Measurements from ENCODE around the gene NUDCD3. TPM values are rescaled to one million over a fixed set of nuclear protein-coding genes. Genes with fewer than 3 reads are reported as not detected.

NUDCD3 gene
- total RNA-seq, 2 donors from 2014 or later = 105 to 120 TPM

DNA sequence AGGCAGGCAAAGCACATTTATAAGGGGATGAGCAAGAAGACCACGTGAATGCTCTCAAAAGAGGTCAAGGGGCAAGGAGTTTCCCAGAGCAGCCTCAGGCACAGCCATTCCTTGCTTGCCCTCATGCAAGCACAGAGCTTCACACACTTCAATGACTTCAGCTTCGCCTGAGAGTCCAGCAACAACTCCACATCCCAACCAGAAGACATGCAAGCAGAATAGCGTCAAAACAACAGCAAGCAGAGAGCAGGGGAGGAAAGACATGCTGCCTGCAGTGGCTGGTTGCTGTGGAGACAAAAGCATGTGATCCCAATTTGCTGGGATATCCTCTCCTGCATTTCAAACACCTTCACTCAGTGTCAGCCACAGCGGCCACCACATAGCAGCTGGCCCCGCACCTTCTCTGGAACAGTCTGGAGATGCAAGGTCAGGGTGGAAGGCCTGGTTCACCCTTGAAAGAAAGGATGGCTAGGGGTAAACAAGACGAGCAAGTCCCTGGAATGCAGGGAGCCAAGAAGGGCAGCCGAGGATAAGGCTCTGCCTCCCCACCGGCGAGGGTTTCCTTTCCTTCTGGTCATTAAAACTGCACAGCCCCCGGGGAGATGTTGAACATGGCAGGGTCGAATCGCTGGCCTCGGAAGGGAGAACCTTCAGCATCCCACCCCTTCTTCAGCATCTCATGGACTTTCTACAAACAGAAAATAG is 104.9 kb downstream of the NUDCD3 start:
- H3K4me1 Mint-ChIP-seq (ENCODE audit: low read depth) = no peaks in the 10 kb centered on the region
- DNase-seq (no peak), ATAC-seq (replicated peaks in 1 of 2) (no peak)
- no peak overlapping the region for H3K4me3 Mint-ChIP-seq
- peak overlapping the region; percentile 14 for H3K27ac Mint-ChIP-seq
- H3K9me3 Mint-ChIP-seq = no peaks in the 10 kb centered on the region
- no peaks in the 10 kb centered on the region for H3K27me3 Mint-ChIP-seq (ENCODE audit: low read depth)
- peaks cover 0 to 2% of the 10 kb centered on the region in 2 donors for H3K36me3 Mint-ChIP-seq (ENCODE audit: insufficient read depth in 2 of 2)

- Mint-ChIP-seq H3K4me1 (ENCODE audit: low read depth) (no peaks in the 10 kb centered on the region), H3K4me3 (no peak overlapping the region), H3K27me3 (ENCODE audit: low read depth) (no peaks in the 10 kb centered on the region), H3K9me3 (no peaks in the 10 kb centered on the region), H3K36me3 (ENCODE audit: insufficient read depth in 2 of 2) (peaks cover 0 to 2% of the 10 kb centered on the region in 2 donors), H3K27ac (no peak overlapping the region)
- DNase-seq = no peak
- ATAC-seq (replicated peaks in 1 of 2) = no peak
Observed at GRCh38 chr7:44384586-44385433, 105.6 kb downstream of the NUDCD3 start.

DNA sequence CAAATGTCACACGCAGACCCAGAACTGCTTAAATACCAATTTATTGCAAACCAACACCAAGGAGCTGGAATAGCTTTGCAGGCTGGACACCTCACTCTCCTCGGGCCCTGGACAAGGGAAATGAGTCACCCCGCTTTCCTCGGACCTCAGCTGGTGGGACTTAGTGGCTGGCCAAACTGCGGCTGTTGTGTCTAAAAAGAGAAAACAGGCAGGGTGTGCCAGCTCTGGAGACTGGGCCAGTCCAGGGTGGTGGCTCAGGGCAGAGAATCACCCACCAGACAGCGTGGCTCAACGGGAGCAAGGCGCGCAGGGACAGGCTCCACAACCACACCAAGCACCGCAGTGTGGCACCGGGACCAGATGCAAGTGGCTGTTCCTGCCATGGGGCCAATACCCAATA is 106.9 kb downstream of the NUDCD3 start:
- Mint-ChIP-seq H3K9me3 (no peaks in the 10 kb centered on the region), H3K4me1 (ENCODE audit: low read depth) (no peaks in the 10 kb centered on the region), H3K27ac (no peak overlapping the region), H3K27me3 (ENCODE audit: low read depth) (no peaks in the 10 kb centered on the region), H3K36me3 (ENCODE audit: insufficient read depth in 2 of 2) (no peaks in the 10 kb centered on the region), H3K4me3 (no peak overlapping the region)
- no peak for DNase-seq
- no peak for ATAC-seq (replicated peaks in 1 of 2)

DNA sequence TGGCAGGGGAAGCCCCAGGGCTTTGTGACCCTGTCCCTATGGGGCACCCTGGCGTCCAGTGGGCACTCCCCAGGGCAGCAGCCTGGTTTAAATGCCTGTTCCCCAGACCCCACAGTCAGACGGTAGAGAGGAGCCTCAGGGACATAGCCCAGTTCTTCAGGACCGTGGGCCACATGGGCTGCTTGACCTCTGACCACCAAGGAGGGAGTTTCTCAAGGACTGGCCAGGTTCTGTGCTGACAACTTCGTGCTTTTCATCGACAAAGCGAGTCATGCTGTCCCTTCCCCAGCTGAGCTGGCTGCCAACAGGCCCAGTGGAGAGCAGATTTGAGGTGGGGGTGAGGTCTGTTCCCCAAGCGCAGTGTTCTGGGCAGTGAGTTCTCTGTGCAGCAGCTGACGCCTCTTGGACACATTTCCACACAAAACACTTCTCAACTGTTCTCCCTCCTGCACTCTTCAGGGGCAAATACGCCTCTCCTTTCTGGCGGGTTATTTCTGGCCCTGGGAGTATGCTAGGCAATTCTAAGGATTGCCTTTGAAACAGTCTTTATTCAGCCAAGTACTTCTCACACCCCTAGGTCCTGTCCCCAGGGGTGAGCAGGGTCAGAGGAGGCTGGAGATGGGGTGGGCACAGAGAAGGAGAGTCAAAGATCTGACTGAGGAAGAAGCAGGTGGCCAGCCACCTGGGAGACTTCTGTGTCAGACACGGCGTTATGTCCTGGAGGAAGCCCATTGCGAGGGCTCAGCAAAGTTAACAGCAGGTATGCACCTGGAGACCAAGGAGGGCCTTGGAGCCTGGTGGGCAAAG is 107.8 kb downstream of the NUDCD3 start:
- DNase-seq = no peak
- Mint-ChIP-seq H3K4me1 (ENCODE audit: low read depth) (no peaks in the 10 kb centered on the region), H3K36me3 (ENCODE audit: insufficient read depth in 2 of 2) (no peaks in the 10 kb centered on the region), H3K9me3 (no peaks in the 10 kb centered on the region), H3K4me3 (no peak overlapping the region), H3K27ac (no peak overlapping the region), H3K27me3 (ENCODE audit: low read depth) (no peaks in the 10 kb centered on the region)
- ATAC-seq (replicated peaks in 1 of 2) = no peak

DNA sequence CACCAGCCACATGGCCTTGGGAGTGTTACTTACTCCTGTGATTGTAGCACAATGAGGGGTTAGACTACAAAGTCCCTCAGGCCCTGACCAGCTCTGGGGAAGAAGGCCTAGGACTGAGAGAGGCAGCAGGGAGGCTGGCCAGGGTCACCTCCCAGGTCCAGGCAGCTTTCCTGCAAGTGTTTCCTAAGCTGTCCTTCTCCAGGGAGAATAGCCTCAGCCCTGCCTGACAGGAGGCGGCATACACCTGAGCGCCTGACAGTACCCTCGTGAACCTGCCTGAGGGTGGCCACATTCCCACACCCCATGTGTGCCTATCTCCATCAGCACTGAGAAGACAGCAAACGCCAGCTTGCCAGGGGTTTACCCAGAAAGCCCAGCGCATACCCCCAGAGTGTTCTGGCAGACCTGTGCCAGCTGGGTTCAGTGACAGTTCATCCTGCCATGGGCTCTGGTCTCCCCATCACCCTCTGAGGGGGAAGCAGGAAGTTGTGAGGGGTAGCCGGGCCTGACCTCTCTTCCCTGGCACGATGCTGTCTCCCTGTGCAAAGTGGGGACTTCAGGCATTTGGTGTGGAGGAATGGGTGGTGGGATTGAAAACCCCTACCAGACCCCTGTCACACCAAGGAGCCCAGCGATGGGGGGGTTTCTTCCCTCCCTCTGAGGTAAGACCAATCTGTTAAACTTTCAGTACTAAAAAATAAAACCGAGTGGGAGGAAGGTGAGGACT is 108.8 kb downstream of the NUDCD3 start:
- no peak for ATAC-seq (replicated peaks in 1 of 2)
- no peaks in the 10 kb centered on the region for H3K27me3 Mint-ChIP-seq (ENCODE audit: low read depth)
- no peak for DNase-seq
- H3K36me3 Mint-ChIP-seq (ENCODE audit: insufficient read depth in 2 of 2) = no peaks in the 10 kb centered on the region
- H3K4me3 Mint-ChIP-seq = no peak overlapping the region
- H3K27ac Mint-ChIP-seq = no peak overlapping the region
- H3K9me3 Mint-ChIP-seq = no peaks in the 10 kb centered on the region
- no peaks in the 10 kb centered on the region for H3K4me1 Mint-ChIP-seq (ENCODE audit: low read depth)

- DNase-seq = no peak
- ATAC-seq (replicated peaks in 1 of 2) = no peak
- no peaks in the 10 kb centered on the region for H3K27me3 Mint-ChIP-seq (ENCODE audit: low read depth)
- H3K4me1 Mint-ChIP-seq (ENCODE audit: low read depth) = no peaks in the 10 kb centered on the region
- H3K9me3 Mint-ChIP-seq = no peaks in the 10 kb centered on the region
- no peak overlapping the region for H3K27ac Mint-ChIP-seq
- no peak overlapping the region for H3K4me3 Mint-ChIP-seq
- no peaks in the 10 kb centered on the region for H3K36me3 Mint-ChIP-seq (ENCODE audit: insufficient read depth in 2 of 2)
Observed at GRCh38 chr7:44380831-44381493, 109.5 kb downstream of the NUDCD3 start.

DNA sequence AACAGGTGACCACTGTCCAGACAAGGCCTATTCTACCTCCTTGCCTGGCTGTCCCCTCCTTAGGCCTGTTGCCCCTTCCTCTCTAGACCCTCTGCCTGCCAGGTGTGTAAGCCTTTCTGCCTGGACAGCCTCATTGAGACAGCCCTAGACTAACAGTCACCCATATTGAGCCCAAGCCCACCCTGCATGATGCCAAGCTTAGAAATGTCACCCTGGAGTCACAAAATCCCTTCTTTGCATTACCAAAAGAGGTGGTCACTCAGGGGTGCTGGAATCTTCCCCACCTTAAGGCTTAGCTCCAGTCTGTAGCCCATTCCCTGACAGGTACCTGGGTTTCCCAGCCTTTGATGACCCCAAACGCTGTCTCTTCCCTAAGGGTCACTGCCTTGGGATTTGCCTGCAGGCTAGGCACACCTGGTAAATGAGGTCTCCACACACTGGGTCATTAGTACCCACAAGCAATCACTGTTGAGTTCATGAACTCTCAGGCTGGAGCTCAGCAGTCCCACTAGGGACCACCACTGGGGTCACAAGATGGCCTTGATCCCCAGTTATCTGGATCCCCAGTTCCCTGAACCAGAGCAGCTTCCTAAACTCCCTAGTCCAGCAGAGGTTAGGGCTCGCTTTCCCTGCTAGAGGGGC is 110.1 kb downstream of the NUDCD3 start:
- no peaks in the 10 kb centered on the region for H3K9me3 Mint-ChIP-seq
- ATAC-seq (replicated peaks in 1 of 2) = no peak
- H3K36me3 Mint-ChIP-seq (ENCODE audit: insufficient read depth in 2 of 2) = no peaks in the 10 kb centered on the region
- no peaks in the 10 kb centered on the region for H3K4me1 Mint-ChIP-seq (ENCODE audit: low read depth)
- DNase-seq = no peak
- no peak overlapping the region for H3K27ac Mint-ChIP-seq
- H3K4me3 Mint-ChIP-seq = no peak overlapping the region
- H3K27me3 Mint-ChIP-seq (ENCODE audit: low read depth) = no peaks in the 10 kb centered on the region

DNA sequence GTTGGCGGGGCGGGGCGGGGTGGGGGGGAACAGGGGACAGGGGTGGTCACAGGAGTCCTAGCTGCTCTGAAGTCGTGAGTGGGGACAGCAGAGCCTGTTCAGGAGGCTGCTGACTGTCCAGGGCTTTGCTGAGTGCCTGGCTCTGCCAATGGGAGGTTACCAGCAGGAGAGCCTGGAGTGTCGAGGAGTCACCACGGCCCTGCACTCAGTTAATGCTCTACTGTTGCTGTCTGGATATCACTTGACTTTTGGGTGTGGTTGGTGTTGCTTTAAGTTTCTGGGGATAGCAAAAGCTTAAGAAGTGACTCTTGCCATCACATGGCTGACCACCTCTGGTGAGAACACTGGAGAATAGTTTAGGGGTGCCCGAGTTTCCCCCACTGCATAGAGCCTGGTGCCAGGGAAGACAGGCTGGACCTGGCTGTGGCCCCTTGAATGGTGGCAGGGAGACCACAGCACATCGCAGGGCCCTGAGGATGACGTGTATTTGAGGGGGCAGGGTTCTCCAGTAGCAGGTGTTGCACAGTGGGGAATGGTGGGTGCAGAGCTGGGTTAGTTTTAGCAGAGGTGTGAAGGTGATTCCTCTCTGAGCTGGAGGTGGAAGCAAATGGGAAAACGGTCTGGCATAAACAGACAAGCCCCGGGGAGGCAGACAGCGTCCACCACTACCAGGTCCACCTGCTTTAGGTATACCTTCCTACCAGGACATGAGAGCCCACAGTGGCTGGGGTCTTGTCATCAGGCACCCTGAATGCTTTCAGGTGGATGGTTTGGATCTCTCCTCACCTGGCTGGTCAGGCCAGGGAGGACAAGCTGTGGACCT is 110.9 kb downstream of the NUDCD3 start:
- no peaks in the 10 kb centered on the region for H3K4me1 Mint-ChIP-seq (ENCODE audit: low read depth)
- H3K27ac Mint-ChIP-seq = no peak overlapping the region
- H3K36me3 Mint-ChIP-seq (ENCODE audit: insufficient read depth in 2 of 2) = no peaks in the 10 kb centered on the region
- H3K4me3 Mint-ChIP-seq = no peak overlapping the region
- no peak for ATAC-seq (replicated peaks in 1 of 2)
- H3K9me3 Mint-ChIP-seq = no peaks in the 10 kb centered on the region
- H3K27me3 Mint-ChIP-seq (ENCODE audit: low read depth) = no peaks in the 10 kb centered on the region
- DNase-seq = no peak

- no peaks in the 10 kb centered on the region for H3K36me3 Mint-ChIP-seq (ENCODE audit: insufficient read depth in 2 of 2)
- ATAC-seq (replicated peaks in 1 of 2) = no peak
- no peaks in the 10 kb centered on the region for H3K27me3 Mint-ChIP-seq (ENCODE audit: low read depth)
- no peaks in the 10 kb centered on the region for H3K9me3 Mint-ChIP-seq
- no peak overlapping the region for H3K27ac Mint-ChIP-seq
- H3K4me3 Mint-ChIP-seq = no peak overlapping the region
- DNase-seq = no peak
- no peaks in the 10 kb centered on the region for H3K4me1 Mint-ChIP-seq (ENCODE audit: low read depth)
Observed at GRCh38 chr7:44378744-44379143, 111.7 kb downstream of the NUDCD3 start.

DNA sequence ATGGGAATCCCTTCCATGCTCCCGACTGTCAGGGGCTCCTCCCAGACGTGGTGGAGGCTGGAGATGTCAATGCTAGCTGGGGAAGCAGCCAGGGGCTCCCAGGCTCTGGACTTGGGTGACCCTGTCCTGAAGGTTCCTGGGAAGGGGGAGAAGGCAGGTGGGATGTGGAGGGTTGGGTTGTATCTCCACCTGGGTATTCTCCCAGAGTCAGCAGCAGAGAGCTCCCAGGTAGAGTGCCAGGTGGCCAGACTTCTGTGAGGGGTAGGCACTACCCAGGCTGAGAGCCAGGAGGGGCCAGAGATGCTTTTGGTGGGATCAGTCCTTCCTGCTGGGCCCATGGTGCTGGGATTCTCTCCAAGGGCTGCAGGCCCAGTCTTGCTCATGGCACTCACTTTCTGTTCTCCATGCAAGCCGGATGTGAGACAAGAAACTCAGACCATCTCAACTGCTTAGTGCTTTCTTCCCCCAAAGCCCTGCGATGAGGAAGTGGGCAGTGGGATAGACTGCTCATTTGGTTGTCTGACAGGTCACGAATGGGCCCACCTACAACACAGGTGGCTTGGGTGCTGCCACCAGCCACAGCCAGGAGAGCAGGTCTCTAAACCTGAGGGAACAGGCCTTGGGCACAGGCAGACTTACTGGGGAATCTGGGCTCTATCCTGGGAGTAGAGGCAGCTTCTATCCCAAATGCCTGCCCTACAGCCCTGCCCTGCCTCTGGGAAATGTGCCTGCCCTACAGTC is 112.6 kb downstream of the NUDCD3 start:
- ATAC-seq (replicated peaks in 1 of 2) = no peak
- no peaks in the 10 kb centered on the region for H3K36me3 Mint-ChIP-seq (ENCODE audit: insufficient read depth in 2 of 2)
- H3K27ac Mint-ChIP-seq = no peak overlapping the region

GRCh38 chr7:44377134-44377463 is 113.4 kb downstream of the NUDCD3 start:
- no peak for DNase-seq
- no peaks in the 10 kb centered on the region for H3K9me3 Mint-ChIP-seq
- H3K27me3 Mint-ChIP-seq (ENCODE audit: low read depth) = no peaks in the 10 kb centered on the region
- ATAC-seq (replicated peaks in 1 of 2) = no peak
- no peak overlapping the region for H3K27ac Mint-ChIP-seq
- H3K4me1 Mint-ChIP-seq (ENCODE audit: low read depth) = peaks cover 5% of the 10 kb centered on the region
- H3K36me3 Mint-ChIP-seq (ENCODE audit: insufficient read depth in 2 of 2) = no peaks in the 10 kb centered on the region
- no peak overlapping the region for H3K4me3 Mint-ChIP-seq

More for the DNA sequence above, 112.6 kb downstream of the NUDCD3 start:
- H3K4me3 Mint-ChIP-seq = no peak overlapping the region
- no peak for DNase-seq
- H3K4me1 Mint-ChIP-seq (ENCODE audit: low read depth) = peaks cover 5% of the 10 kb centered on the region
- no peaks in the 10 kb centered on the region for H3K9me3 Mint-ChIP-seq
- no peaks in the 10 kb centered on the region for H3K27me3 Mint-ChIP-seq (ENCODE audit: low read depth)

Data from activated T-cell treated with anti-CD3 and anti-CD28 coated beads, Interleukin-2, amount 50 U/mL, for 72 hours (primary cell).